ENCODE results near the gene ANKH.

ANKH gene

DNA sequence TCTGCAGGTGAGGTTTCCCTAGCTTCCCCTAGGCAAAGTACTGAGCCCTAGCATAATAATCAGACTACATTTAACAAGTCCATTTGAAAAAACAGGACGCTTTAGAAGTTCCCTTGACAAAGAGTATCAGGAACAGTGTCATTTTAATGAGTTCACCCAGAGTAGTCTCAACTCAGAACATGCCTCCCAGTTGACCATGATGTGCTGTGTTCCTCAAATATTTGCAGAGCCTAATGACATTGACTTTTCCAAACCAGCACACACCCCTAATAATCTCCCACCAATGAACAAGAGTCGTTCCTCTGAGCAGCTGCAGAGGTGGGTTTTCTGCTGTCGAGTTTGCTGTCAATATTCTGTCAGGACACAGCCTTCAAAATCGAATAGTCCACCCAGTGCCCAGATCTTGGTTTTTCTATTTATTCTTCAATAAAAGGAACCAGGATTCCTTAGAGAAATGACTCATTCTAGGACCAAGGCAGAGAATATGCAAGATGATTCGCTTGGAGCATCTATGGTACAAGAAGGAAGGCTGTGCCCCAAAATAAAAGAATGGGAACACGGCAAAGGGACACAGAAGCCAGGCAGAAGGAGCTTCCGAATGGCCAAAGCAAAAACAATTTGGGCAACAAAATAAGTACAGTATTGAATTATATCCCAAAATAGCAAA, 149.5 kb downstream of the ANKH start (continued):
- TF ChIP-seq, protein P1, sequence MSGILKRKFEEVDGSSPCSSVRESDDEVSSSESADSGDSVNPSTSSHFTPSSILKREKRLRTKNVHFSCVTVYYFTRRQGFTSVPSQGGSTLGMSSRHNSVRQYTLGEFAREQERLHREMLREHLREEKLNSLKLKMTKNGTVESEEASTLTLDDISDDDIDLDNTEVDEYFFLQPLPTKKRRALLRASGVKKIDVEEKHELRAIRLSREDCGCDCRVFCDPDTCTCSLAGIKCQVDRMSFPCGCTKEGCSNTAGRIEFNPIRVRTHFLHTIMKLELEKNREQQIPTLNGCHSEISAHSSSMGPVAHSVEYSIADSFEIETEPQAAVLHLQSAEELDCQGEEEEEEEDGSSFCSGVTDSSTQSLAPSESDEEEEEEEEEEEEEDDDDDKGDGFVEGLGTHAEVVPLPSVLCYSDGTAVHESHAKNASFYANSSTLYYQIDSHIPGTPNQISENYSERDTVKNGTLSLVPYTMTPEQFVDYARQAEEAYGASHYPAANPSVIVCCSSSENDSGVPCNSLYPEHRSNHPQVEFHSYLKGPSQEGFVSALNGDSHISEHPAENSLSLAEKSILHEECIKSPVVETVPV (CRISPR knock-in tag; IDR thresholded peaks at IDR 0.05), result no peak
- TF ChIP-seq SNAI2 (CRISPR knock-in tag; IDR thresholded peaks at IDR 0.05) (no peak), ZFP30 (CRISPR knock-in tag; IDR thresholded peaks at IDR 0.05) (no peak)

DNA sequence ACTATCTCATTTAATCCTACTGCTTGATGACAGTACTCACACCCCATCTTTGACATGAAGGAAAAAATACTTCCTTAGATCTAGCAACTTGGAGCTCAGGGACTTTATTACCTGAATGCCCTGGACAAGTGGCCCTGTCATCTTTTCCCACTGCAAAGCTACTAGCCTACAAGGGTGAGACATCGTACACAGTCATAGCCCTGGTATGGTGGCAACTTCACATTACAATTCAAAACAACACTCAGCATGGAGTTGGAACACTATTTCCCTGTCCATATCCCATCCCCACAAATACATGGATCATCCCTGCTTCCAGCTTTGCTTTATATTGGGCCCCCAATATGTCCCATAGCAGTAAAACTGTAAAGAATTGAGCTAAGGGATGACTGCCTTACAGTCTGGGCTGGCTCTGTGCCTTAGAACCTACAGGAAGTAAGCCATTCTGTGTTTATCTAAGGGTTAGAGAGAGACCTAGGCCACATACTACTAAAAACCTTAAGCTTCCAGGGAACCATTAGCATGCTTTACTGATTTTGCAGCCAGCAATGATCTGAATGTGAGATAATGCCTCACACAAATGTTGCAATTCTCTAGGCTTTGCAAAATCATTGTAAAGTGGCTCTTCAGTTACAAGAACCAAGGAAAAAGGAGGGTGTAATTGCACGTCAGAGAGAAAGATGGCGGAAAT, 151.2 kb downstream of the ANKH start:
- ATAC-seq, result no peak

DNA sequence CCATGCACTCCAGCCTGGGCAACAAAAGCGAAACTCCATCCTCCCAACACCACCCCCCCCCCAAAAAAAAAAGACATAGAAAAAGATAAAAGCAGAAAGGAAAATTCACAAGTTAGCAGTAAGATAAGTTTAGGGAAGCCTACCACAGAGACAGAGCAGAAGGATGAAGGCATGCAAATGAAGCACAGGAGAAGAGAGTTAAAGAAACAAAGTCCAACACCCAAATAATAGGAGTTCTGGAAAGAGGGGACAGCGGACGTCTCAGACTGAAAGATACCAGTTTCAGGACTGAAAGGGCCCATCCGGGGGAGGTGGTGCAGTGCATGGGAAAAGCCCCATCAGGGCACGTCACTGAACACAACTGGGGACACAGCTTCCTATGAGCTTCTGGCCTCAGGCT, 152.8 kb downstream of the ANKH start:
- TF ChIP-seq ZC3H10 (CRISPR knock-in tag; IDR thresholded peaks at IDR 0.05), result no peak
- no peak for TF ChIP-seq OSR1 (CRISPR knock-in tag; IDR thresholded peaks at IDR 0.05)
- no peak for TF ChIP-seq ESRRG (CRISPR knock-in tag; IDR thresholded peaks at IDR 0.05)
- TF ChIP-seq, protein P2, sequence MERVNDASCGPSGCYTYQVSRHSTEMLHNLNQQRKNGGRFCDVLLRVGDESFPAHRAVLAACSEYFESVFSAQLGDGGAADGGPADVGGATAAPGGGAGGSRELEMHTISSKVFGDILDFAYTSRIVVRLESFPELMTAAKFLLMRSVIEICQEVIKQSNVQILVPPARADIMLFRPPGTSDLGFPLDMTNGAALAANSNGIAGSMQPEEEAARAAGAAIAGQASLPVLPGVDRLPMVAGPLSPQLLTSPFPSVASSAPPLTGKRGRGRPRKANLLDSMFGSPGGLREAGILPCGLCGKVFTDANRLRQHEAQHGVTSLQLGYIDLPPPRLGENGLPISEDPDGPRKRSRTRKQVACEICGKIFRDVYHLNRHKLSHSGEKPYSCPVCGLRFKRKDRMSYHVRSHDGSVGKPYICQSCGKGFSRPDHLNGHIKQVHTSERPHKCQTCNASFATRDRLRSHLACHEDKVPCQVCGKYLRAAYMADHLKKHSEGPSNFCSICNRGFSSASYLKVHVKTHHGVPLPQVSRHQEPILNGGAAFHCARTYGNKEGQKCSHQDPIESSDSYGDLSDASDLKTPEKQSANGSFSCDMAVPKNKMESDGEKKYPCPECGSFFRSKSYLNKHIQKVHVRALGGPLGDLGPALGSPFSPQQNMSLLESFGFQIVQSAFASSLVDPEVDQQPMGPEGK (CRISPR knock-in tag; IDR thresholded peaks at IDR 0.05; ENCODE audit: borderline replicate concordance), result no peak
- TF ChIP-seq, protein P1 (CRISPR knock-in tag; IDR thresholded peaks at IDR 0.05), result no peak
- no peak for TF ChIP-seq BACH2 (CRISPR knock-in tag; IDR thresholded peaks at IDR 0.05; ENCODE audit: borderline replicate concordance)
- TF ChIP-seq PPARA (CRISPR knock-in tag; IDR thresholded peaks at IDR 0.05; ENCODE audit: borderline replicate concordance), result no peak
- TF ChIP-seq TCF4 (CRISPR knock-in tag; IDR thresholded peaks at IDR 0.05; ENCODE audit: borderline replicate concordance), result no peak
- no peak for ATAC-seq

More for the DNA sequence above, 151.2 kb downstream of the ANKH start:
- TF ChIP-seq SNAI2 (CRISPR knock-in tag; IDR thresholded peaks at IDR 0.05) (no peak), ARNTL (CRISPR knock-in tag; IDR thresholded peaks at IDR 0.05; ENCODE audit: borderline replicate concordance, low read depth) (no peak)

DNA sequence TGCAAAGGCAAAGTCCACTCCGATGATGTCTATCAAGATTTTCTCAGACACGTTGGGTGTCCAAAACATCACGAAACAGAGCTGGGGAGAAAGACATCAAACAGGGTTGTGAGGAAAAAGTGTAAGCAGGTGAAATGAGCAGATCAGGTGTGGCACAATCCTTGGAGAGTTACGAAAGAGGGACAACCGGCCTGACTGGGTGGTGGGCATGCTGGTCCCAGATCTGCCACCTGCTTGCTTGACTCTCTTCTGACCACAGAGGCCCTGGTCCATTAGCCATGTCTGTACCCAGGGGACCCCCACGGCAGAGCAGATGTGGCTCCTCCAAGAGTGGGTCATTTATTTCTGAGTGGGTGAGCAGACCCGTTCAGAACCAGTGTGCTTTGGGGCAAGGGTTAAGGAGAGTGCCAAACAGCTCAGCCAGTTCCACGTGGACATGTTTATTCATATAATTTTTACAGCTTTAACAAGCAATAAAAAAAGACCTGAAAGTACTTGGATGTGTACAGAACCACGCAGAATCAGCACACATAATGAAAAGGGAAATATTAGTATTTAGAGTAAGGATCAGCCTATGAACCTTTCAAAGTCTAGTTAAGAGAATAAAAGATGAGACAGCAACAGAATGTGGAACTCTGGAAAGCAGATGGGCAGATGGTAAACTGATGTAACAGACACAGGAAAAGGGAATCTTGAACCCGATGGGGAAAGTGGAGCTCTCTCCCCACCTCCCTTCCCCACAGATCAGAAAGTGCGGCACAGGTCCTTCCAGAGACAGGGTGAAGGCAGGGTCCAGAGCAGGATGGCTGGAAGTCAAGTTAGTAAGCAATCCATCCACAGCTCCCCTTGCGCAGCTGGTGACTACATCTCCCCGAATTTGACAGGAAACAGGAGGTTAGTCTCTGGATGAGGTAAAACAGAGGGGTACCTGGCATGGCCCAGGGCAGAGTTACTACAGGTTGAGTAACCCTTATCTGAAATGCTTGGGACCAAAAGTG, 154.5 kb downstream of the ANKH start:
- ATAC-seq, result no peak
- TF ChIP-seq, protein P3, sequence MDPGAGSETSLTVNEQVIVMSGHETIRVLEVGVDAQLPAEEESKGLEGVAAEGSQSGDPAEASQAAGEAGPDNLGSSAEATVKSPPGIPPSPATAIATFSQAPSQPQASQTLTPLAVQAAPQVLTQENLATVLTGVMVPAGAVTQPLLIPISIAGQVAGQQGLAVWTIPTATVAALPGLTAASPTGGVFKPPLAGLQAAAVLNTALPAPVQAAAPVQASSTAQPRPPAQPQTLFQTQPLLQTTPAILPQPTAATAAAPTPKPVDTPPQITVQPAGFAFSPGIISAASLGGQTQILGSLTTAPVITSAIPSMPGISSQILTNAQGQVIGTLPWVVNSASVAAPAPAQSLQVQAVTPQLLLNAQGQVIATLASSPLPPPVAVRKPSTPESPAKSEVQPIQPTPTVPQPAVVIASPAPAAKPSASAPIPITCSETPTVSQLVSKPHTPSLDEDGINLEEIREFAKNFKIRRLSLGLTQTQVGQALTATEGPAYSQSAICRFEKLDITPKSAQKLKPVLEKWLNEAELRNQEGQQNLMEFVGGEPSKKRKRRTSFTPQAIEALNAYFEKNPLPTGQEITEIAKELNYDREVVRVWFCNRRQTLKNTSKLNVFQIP (CRISPR knock-in tag; IDR thresholded peaks at IDR 0.05; ENCODE audit: borderline replicate concordance, low read depth), result no peak
- TF ChIP-seq ZNF8 (CRISPR knock-in tag; IDR thresholded peaks at IDR 0.05) (no peak), OSR1 (CRISPR knock-in tag; IDR thresholded peaks at IDR 0.05) (no peak), ZFP30 (CRISPR knock-in tag; IDR thresholded peaks at IDR 0.05) (no peak)

DNA sequence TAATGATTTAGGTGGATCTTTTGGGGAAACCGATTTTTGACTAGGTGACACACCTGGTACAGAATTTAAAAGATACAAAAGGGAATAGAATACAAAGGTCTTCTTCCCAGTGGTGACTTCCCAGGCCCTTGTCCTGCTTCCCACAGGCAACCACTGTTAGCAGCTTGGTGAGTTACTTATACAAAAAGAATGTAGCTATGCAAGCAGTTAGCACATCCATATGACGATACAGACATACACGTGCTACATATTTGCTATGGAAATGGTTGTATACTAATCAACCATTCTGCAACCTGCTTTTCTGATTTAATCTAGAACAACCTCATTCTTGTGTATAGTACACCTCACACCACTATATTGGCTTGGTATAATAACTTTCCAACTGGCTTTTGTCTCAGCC, 156.1 kb downstream of the ANKH start:
- no peak for ATAC-seq
- TF ChIP-seq ARNTL (CRISPR knock-in tag; IDR thresholded peaks at IDR 0.05; ENCODE audit: borderline replicate concordance, low read depth), result no peak
- no peak for TF ChIP-seq ZNF8 (CRISPR knock-in tag; IDR thresholded peaks at IDR 0.05)
- TF ChIP-seq, protein P4, sequence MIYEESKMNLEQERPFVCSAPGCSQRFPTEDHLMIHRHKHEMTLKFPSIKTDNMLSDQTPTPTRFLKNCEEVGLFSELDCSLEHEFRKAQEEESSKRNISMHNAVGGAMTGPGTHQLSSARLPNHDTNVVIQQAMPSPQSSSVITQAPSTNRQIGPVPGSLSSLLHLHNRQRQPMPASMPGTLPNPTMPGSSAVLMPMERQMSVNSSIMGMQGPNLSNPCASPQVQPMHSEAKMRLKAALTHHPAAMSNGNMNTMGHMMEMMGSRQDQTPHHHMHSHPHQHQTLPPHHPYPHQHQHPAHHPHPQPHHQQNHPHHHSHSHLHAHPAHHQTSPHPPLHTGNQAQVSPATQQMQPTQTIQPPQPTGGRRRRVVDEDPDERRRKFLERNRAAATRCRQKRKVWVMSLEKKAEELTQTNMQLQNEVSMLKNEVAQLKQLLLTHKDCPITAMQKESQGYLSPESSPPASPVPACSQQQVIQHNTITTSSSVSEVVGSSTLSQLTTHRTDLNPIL (CRISPR knock-in tag; IDR thresholded peaks at IDR 0.05; ENCODE audit: low read depth), result no peak
- no peak for TF ChIP-seq ESRRG (CRISPR knock-in tag; IDR thresholded peaks at IDR 0.05)
- TF ChIP-seq, protein P5, sequence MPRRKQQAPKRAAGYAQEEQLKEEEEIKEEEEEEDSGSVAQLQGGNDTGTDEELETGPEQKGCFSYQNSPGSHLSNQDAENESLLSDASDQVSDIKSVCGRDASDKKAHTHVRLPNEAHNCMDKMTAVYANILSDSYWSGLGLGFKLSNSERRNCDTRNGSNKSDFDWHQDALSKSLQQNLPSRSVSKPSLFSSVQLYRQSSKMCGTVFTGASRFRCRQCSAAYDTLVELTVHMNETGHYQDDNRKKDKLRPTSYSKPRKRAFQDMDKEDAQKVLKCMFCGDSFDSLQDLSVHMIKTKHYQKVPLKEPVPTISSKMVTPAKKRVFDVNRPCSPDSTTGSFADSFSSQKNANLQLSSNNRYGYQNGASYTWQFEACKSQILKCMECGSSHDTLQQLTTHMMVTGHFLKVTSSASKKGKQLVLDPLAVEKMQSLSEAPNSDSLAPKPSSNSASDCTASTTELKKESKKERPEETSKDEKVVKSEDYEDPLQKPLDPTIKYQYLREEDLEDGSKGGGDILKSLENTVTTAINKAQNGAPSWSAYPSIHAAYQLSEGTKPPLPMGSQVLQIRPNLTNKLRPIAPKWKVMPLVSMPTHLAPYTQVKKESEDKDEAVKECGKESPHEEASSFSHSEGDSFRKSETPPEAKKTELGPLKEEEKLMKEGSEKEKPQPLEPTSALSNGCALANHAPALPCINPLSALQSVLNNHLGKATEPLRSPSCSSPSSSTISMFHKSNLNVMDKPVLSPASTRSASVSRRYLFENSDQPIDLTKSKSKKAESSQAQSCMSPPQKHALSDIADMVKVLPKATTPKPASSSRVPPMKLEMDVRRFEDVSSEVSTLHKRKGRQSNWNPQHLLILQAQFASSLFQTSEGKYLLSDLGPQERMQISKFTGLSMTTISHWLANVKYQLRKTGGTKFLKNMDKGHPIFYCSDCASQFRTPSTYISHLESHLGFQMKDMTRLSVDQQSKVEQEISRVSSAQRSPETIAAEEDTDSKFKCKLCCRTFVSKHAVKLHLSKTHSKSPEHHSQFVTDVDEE (CRISPR knock-in tag; IDR thresholded peaks at IDR 0.05), result no peak
- TF ChIP-seq TCF4 (CRISPR knock-in tag; IDR thresholded peaks at IDR 0.05; ENCODE audit: borderline replicate concordance), result no peak
- TF ChIP-seq PPARA (CRISPR knock-in tag; IDR thresholded peaks at IDR 0.05; ENCODE audit: borderline replicate concordance), result no peak
- TF ChIP-seq, protein P3 (CRISPR knock-in tag; IDR thresholded peaks at IDR 0.05; ENCODE audit: borderline replicate concordance, low read depth), result no peak
- no peak for TF ChIP-seq RARB (CRISPR knock-in tag; IDR thresholded peaks at IDR 0.05)
- no peak for TF ChIP-seq ZFP3 (CRISPR knock-in tag; IDR thresholded peaks at IDR 0.05)
- TF ChIP-seq ZC3H10 (CRISPR knock-in tag; IDR thresholded peaks at IDR 0.05), result no peak

All from SK-N-SH treated with all-trans-retinoic acid at 6 μM for 48 hours (cell line).